ENCODE results near the gene LANCL3. TPM values are rescaled to one million over a fixed set of nuclear protein-coding genes. Genes with fewer than 3 reads are reported as not detected.

LANCL3 gene
- total RNA-seq, 4 donors from 2014 or later, result 1.8 to 3.2 (median 2.5) TPM

- H3K27me3 ChIP-seq, result no peaks in the 10 kb centered on the region
- H3K4me1 ChIP-seq, result no peaks in the 10 kb centered on the region
- H3K9me3 ChIP-seq, result no peaks in the 10 kb centered on the region
- H3K36me3 ChIP-seq, result no peaks in the 10 kb centered on the region
- WGBS, result 77% methylated on average over 2 of the region's 2 CpGs
- DNase-seq (ENCODE audit: low spot score in 2 of 2), result no peak
- H3K4me3 ChIP-seq, result no peak overlapping the region
- TF ChIP-seq POLR2AphosphoS5 (IDR thresholded peaks at IDR 0.05) (no peak), EP300 (IDR thresholded peaks at IDR 0.05) (no peak), POLR2A (IDR thresholded peaks at IDR 0.05) (no peak), CTCF (IDR thresholded peaks at IDR 0.05) (no peak)
- H3K27ac ChIP-seq, result no peak overlapping the region
Observed at GRCh38 chrX:37714479-37714878, 143.0 kb downstream of the LANCL3 start.

- Histone ChIP-seq H3K27me3 (no peaks in the 10 kb centered on the region), H3K9me3 (no peaks in the 10 kb centered on the region), H3K27ac (no peak overlapping the region), H3K4me1 (no peaks in the 10 kb centered on the region), H3K4me3 (no peak overlapping the region), H3K36me3 (no peaks in the 10 kb centered on the region)
- TF ChIP-seq POLR2A (IDR thresholded peaks at IDR 0.05) (no peak), EP300 (IDR thresholded peaks at IDR 0.05) (no peak), CTCF (IDR thresholded peaks at IDR 0.05) (no peak), POLR2AphosphoS5 (IDR thresholded peaks at IDR 0.05) (no peak)
- no peak for DNase-seq (ENCODE audit: low spot score in 2 of 2)
Observed at GRCh38 chrX:37716602-37717001, 145.1 kb downstream of the LANCL3 start.

GRCh38 chrX:37717708-37718107, 146.2 kb downstream of the LANCL3 start:
- DNase-seq (ENCODE audit: low spot score in 2 of 2), result no peak
- no peak overlapping the region for H3K4me3 ChIP-seq
- H3K4me1 ChIP-seq, result no peaks in the 10 kb centered on the region
- no peak for TF ChIP-seq POLR2AphosphoS5 (IDR thresholded peaks at IDR 0.05)
- TF ChIP-seq CTCF (IDR thresholded peaks at IDR 0.05), result no peak
- TF ChIP-seq EP300 (IDR thresholded peaks at IDR 0.05), result no peak
- no peak for TF ChIP-seq POLR2A (IDR thresholded peaks at IDR 0.05)
- H3K27me3 ChIP-seq, result no peaks in the 10 kb centered on the region
- H3K9me3 ChIP-seq, result no peaks in the 10 kb centered on the region
- 70% methylated on average over 1 of the region's 1 CpG for WGBS
- no peaks in the 10 kb centered on the region for H3K36me3 ChIP-seq
- no peak overlapping the region for H3K27ac ChIP-seq

- H3K4me1 ChIP-seq, result no peaks in the 10 kb centered on the region
- no peaks in the 10 kb centered on the region for H3K9me3 ChIP-seq
- WGBS, result 62% methylated on average over 1 of the region's 1 CpG
- H3K27ac ChIP-seq, result no peak overlapping the region
- no peak overlapping the region for H3K4me3 ChIP-seq
- no peak for DNase-seq (ENCODE audit: low spot score in 2 of 2)
- no peaks in the 10 kb centered on the region for H3K36me3 ChIP-seq
- H3K27me3 ChIP-seq, result no peaks in the 10 kb centered on the region
- TF ChIP-seq POLR2A (IDR thresholded peaks at IDR 0.05) (no peak), POLR2AphosphoS5 (IDR thresholded peaks at IDR 0.05) (no peak), CTCF (IDR thresholded peaks at IDR 0.05) (no peak), EP300 (IDR thresholded peaks at IDR 0.05) (no peak)
Observed at GRCh38 chrX:37722595-37722994, 151.1 kb downstream of the LANCL3 start.

GRCh38 chrX:37726346-37726745, 154.9 kb downstream of the LANCL3 start:
- DNase-seq (ENCODE audit: low spot score in 2 of 2), result no peak
- WGBS, result 81% methylated on average over 3 of the region's 3 CpGs
- Histone ChIP-seq H3K4me3 (no peak overlapping the region), H3K36me3 (no peaks in the 10 kb centered on the region), H3K4me1 (no peaks in the 10 kb centered on the region), H3K9me3 (no peaks in the 10 kb centered on the region), H3K27me3 (no peaks in the 10 kb centered on the region), H3K27ac (no peak overlapping the region)
- no peak for TF ChIP-seq CTCF (IDR thresholded peaks at IDR 0.05)
- TF ChIP-seq POLR2A (IDR thresholded peaks at IDR 0.05), result no peak
- TF ChIP-seq POLR2AphosphoS5 (IDR thresholded peaks at IDR 0.05), result no peak
- no peak for TF ChIP-seq EP300 (IDR thresholded peaks at IDR 0.05)

Other genes starting within 250 kb of the LANCL3 start
- gene PRRG1, start 222.3 kb upstream of the LANCL3 start, total RNA-seq, result 1 to 10 TPM; 3.8 to 7.1 (median 5.1) TPM
- 1 to 10 TPM; 1.1 to 2.3 (median 1.7) TPM for gene XK, start 114.1 kb downstream of the LANCL3 start, total RNA-seq
- gene CYBB, start 208.4 kb downstream of the LANCL3 start, total RNA-seq, result 1 to 10 TPM in 3 of 4 donors, under 1 TPM in 1; 0.73 to 3.7 (median 2.6) TPM

Data from suprapubic skin (tissue), 4 donors.